GM19468 (cell line): ENCODE results near the gene STON1.
"Not testable (repeated sequence)": the region's sequence is repeated elsewhere in the genome, so short reads cannot be mapped to it uniquely, and the experiment has no call there.

Source experiments
- ATAC-seq: cut with Tn5 transposase; IDR thresholded peaks from one replicate; pipeline ENCODE4 v1.9.1; 2021; ENCODE audit warnings: mild to moderate bottlenecking, moderate library complexity, moderate number of reproducible peaks; ENCODE audit not compliant: unreplicated experiment; ENCODE audit errors: extremely low read depth

Gene STON1

DNA sequence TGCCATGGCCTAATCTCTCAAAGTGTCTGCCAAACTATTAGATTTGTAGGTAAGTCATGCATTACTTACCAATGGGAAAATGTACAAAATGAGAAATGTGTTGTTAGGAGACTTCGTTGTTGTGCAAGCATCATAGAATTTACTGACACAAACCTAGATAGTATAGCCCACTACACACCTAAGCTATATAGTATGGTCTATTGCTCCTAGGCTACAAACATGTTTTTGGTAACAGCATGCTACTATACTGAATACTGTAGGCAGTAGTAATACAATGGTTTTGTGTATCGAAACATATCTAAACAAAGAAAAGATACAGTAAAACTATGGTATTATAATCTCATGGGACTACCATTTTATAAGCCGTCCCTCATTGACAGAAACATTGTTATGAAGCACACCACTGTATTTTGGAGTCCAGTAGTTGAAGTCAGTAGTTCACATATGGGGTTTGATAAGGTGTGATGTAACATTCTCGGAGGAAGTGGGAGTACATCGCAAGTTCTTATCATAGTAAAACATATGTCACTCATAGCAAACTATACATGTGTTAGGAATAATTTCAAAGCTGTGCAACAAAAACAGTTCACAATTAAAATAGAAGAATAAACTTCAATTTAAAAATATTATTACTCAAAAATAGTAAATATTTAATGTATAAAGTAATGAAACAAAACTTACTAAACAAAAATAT lies 75.7 kb downstream of the STON1 start:
- ATAC-seq: no peak

DNA sequence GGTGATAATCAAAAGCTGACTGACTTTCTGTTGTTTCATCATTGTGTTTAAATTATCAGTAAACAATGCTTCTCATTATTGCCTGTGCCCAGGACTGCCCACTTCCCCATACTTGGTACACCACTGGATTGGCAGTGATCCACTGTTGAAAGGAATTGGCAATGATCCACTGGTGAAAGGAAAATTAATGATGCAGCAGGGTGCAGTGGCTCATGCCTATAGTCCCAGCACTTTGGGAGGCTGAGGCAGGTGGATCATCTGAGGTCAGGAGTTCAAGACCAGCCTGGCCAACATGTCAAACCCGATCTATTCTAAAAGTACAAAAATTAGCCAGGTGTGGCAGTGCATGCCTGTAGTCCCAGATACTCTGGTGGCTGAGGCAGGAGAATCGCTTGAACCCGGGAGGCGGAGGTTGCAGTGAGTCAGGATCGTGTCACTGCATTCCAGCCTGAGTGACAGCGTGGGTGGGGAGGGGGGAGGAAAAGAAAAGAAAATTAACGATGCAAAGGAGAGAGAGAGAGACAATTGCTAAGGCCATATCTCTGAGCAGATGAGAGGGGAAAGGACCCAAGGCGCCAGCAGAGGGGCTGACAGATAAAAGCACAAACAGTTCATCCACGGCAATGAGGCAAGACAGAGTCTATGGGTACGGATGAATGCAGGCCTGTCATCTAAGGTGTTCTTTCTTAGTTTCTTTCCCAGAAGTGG lies 77.5 kb downstream of the STON1 start:
- no peak for ATAC-seq

DNA sequence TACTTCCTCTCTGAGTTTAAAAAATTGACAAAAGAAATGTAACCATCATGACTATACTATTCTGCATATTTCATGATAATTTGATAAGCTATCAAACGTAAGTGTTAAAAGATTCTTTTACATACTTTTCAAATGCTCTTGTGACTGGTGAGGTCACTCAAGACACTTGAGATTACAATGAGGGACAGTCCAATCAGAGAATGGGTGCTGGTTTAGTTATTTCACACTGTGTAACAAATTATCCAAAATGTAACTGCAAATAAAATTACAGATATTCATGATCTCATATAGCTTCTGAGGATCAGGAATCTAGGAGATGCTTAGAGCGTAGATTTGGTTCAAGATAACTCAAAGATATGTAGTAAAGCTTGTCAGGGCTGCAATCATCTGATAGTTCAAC lies 83.3 kb downstream of the STON1 start:
- no peak for ATAC-seq

DNA sequence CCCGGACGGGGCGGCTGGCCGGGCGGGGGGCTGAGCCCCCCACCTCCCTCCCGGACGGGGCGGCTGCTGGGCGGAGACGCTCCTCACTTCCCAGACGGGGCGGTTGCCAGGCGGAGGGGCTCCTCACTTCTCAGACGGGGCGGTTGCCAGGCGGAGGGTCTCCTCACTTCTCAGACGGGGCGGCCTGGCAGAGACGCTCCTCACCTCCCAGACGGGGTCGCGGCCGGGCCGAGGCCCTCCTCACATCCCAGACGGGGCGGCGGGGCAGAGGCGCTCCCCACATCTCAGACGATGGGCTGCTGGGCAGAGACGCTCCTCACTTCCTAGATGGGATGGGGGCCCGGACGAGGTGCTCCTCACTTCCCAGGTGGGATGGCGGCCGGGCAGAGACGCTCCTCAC lies 84.6 kb downstream of the STON1 start:
- not testable (repeated sequence) for ATAC-seq

DNA sequence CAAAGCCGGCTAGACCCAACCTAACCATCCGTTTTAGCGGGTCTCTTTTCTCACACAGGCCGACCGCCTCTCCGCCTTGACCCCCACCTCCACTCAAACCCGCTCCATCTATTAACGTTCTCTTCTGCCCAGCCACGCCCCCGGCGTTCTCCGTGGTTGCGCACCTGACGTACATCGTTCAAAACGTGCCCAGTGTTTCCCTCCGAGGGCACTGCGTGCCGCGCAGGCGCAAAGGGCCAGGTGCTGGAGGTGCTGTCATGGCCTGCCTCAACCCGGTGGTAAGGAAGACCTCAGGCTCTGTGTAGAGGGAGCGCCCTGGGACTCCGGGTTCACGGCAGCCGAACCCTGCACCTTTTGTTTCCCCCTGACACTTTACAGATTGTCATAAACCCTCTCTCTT lies 87.7 kb downstream of the STON1 start, which contains the start of gene GTF2A1L:
Gene GTF2A1L (plus strand): TSS at position 239 of the 400 bp plus-strand sequence. CDS start 19 bp downstream, at position 258.
- ATAC-seq: no peak

DNA sequence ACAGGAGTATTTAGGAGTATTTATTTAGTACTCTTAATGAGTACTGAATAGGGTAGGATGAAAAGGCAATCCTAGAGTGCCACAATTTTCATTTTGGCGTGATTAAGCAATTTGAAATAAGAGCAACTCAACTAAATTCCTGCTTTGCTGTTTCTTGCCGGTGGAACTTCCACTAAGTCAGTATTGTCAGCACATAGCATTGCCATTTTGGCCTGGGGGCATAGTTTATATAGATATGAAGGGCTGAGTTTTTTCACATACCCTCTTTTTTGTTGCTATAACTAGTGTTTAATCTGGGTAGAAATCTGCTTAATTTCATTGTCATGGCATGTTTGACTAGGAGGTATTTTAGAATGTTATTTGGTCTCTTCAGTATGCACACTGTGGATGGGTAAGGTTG lies 89.6 kb downstream of the STON1 start:
- ATAC-seq: no peak

DNA sequence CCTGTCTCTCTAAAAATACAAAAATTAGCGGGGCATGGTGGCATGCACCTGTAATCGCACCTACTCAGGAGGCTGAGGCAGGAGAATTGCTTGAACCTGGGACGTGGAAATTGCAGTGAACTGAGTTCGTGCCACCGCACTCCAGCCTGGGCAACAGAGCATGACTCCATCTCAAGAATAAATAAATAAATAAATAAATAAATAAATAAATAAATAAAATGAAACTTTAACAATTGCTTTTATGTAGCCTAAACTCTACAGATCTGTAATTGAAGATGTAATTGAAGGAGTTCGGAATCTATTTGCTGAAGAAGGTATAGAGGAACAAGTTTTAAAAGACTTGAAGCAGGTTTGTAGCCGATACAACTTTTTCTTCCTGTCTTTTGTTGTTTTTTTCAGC lies 90.7 kb downstream of the STON1 start:
- no peak for ATAC-seq

DNA sequence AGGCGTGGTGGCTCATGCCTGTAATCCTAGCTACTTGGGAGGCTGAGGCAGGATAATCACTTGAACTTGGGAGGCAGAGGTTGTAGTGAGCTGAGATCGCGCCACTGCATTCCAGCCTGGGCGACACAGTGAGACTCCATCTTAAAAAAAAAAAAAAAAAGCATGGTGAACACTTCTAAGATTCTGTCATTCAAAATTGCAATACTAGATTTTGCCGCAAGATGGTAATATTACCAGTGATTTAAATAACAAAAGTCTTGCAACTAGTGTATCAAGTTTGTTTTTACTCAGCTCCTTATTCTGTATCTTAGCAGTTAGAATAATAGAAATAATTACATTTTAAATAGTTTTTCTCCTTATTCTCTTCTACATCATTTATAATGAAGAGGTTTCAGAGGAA lies 92.7 kb downstream of the STON1 start:
- not testable (repeated sequence) for ATAC-seq

DNA sequence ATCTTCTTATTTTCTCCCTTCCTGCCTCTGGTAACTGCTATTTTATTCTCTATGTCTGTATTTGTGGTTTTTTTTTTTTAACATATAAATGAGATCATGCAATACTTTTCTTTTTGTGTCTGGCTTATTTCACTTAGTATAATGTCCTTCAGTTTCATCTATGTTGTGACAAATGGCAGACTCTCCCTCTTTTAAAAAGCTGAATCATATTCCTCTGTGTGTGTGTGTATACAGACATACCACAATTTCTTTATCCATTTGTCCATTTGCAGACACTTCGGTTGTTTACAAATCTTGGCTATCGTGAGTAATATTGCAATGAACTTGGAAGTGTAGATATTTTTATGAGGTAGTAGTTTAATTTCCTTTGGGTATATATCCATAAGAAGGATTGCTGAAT lies 94.7 kb downstream of the STON1 start:
- no peak for ATAC-seq

DNA sequence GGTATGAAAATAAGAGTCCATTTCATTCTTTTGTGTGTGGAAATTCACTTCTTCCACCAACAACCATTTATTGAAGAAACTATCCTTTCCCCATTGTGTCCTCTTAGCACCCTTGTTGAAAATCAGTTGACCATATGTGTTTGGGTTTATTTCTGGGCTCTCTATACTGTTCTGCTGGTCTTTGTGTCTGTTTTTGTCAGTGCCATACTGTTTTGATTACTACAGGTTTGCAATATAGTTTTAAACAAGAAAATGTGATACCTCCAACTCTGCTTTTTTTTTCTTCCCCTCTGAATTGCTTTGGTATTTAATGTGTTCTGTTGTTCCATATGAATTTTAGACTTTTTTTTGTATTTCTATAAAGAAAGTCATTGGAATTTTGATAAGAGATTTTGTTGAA lies 96.1 kb downstream of the STON1 start:
- no peak for ATAC-seq

DNA sequence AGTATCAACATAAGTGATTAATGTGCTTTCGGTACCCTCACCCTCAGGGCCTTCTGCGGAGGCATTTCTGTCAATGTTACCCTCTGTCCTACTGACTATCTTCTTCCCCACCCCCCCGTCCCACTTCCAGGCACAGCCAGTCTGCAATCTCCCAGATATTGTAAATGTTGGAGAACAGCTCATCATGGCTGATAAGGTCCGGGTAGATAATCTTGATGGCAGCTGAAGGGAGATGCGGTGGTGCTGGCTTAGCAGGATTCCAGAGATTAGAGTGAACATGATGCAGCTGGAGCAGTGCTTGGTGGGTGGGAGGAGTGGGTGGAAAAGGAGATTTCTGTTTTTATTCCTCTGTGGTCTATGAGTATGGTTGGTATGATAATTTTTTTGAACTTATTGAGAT lies 103.2 kb downstream of the STON1 start:
- no peak for ATAC-seq

DNA sequence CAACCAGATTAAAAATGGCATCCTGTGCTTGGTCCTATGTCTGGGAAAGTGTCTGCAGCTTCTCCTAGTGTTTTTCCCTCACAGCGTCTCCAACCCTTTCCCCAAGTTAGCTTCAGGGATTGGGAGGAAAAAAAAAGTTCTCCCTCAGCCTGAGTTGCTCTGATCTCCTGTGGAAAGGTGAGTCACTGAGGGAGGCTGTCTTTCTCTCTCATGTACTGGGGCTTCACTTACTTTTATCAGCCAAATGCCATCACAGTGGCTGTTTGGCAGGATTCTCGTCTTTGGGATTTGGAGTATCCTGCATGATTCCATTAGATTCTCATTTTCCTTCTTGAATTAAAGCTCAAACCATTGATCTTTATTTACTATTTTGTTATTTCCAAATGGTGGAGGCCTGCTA lies 105.8 kb downstream of the STON1 start:
- ATAC-seq: no peak

DNA sequence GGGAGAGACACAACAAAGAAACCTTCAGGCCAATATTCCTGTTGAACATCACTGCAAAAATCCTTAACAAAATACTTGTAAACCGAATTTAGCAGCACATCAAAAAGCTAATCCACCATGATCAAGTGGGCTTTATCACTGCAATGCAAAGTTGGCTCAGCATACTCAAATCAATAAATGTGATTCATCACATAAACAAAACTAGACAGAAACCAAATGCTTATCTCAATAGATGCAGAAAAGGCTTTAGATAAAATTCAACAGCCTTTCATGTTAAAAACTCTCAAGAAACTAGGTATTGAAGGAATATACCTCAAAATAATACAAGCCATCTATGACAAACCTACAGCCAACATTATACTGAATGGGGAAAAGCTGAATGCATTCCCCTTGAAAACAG lies 108.3 kb downstream of the STON1 start:
- ATAC-seq: no peak
